Lower leg skin (tissue), 3 donors: Measurements from ENCODE around the gene MAPKAPK3.

Experiments used
- POLR2A ChIP-seq, 2 donors: fragments of 450-650 bp; IDR thresholded peaks; one replicate each; pipeline ENCODE4 v1.6.1; 2016 to 2017; ENCODE audit warnings: antibody characterized with exemption in 2 of 2, mild to moderate bottlenecking in 1 of 2, moderate library complexity in 1 of 2
- TF ChIP-seq, protein P1 (sequence below), 3 donors: fragments of 450-650 bp; IDR thresholded peaks; one replicate each; pipeline ENCODE4 v1.5.1; 2016; ENCODE audit warnings: antibody characterized with exemption in 3 of 3, mild to moderate bottlenecking in 3 of 3, moderate library complexity in 2 of 3

DNA sequence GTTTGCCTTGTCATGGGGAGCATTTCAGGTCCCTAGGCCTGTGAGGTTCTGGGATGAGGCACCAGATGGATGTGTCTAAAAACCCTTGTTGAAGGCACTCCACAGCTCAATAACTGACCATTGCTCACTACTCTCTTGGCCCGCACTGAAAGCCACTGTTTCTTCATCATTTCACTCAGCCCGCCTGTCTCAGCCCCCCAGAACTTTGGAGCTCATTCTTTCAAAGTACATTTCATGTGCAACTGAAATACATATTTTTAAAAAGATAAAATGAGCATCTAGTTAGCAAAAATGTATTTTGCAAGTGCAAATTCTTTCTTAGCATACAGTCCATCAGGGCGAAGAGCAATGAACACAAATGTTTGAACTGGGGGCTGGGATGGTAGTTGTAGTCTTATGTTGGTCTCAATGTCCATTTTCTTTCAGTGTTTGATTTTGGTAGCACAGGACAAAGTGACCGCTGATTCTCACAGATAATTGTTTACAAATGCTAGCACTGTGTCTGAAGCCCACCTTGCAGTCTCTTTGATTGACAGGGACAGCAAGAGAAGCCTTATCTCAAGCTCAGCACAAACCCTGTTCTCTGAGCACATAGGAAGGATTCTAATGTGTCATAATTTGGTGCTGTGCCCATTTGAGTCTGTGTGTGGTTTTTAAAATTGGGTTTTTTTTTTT, 28.1 kb upstream of the MAPKAPK3 start:
- TF ChIP-seq, protein P1, sequence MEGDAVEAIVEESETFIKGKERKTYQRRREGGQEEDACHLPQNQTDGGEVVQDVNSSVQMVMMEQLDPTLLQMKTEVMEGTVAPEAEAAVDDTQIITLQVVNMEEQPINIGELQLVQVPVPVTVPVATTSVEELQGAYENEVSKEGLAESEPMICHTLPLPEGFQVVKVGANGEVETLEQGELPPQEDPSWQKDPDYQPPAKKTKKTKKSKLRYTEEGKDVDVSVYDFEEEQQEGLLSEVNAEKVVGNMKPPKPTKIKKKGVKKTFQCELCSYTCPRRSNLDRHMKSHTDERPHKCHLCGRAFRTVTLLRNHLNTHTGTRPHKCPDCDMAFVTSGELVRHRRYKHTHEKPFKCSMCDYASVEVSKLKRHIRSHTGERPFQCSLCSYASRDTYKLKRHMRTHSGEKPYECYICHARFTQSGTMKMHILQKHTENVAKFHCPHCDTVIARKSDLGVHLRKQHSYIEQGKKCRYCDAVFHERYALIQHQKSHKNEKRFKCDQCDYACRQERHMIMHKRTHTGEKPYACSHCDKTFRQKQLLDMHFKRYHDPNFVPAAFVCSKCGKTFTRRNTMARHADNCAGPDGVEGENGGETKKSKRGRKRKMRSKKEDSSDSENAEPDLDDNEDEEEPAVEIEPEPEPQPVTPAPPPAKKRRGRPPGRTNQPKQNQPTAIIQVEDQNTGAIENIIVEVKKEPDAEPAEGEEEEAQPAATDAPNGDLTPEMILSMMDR (IDR thresholded peaks at IDR 0.05) = no peak
- TF ChIP-seq POLR2A (IDR thresholded peaks at IDR 0.05) = no peak
